GM19438 (cell line): ENCODE data around the gene SRC.

ENCODE experiments used
- ATAC-seq: cut with Tn5 transposase; IDR thresholded peaks from one replicate; pipeline ENCODE4 v1.9.1; 2021; ENCODE audit warnings: low read depth; ENCODE audit not compliant: unreplicated experiment

Gene SRC

GRCh38 chr20:37348792-37349516, 3.0 kb downstream of the SRC start:
- no peak for ATAC-seq

GRCh38 chr20:37349517-37350491, 3.9 kb downstream of the SRC start:
- ATAC-seq = no peak

DNA sequence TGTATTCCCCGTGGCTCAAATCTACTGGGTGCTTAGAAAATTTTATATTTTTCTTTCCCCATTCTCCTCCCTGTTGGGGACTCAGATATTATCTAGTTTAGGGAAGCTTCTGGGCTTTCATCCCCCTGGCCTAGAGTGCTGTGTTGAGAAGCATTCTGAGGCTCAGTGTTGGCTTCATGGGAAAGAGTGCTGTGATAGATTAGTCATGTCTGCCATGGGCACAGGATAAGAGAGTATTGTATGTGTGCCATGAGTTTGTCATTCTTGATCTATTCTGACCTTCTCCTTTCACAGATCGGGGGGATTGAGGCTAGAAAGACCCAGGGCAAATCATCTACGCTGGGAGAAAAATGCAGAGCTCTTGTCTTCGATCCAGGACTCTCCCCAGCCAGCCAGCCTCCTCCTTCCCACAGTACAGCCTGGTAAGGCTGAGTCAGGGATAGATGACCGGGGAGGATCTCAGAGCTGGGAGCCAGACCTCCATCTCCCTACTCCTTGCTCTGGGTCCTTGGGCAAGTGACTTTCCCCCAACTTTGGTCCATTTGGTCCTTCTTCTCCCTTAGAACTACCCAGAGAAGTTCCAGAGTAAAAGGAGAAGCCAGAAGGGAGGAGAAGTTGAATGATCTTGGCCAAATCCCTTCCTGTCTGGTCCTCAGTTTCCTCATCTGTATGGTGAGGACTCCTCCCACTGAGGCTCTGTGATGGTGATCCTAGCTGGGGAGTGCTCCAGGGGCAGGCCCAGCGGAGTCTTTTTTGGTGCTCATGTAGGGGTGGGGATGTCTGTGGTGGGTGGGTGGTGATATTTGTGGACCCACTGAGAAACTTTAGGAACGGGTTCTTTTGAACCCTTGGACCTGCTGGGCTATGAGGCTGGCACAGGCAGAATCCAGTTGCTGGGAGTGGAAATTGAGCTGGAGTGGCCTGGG, 5.0 kb downstream of the SRC start:
- no peak for ATAC-seq

DNA sequence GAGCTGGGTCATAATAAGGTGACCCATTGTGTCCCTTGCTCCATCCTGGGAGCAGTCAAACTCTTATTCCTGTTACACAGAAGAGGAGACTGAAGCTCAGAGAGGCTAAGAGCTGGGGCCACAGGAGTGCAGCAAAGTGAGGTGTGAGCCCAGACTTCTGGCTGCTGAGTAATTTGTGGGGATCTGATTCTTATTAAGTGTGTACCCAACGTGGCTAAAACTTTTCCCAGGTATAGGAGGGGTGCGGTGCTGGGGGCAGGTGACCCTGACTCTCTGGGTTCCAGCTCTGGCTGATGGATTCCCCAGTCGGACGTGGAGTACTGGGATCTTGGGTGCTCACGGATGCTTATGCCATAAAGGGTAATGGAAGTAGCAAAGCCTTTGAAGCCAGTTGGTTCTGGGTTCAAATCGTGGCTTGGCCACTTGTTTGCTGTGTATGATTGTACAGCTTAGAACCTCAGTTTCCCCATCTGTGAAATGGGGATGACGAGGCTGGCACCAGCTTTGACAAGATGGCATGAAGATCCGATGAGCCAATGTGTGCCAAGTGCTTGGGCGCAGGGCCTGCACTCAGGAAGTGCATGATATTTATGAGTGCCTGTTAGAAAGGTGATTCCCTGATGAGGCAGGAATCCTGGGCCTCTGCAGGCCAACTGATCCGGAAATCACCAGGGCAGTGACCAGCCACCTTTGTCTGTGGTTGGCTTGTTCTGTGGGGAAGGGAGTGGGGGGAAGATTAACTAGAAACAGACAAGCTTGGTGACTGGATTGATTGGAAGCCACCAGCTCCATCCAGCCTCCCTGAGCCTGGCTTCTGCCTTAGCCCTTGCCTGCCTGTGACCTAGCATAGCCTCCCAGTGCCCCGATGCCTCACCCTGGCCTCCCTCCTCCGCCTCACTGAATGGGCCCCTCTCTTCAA, 6.0 kb downstream of the SRC start:
- ATAC-seq = no peak

DNA sequence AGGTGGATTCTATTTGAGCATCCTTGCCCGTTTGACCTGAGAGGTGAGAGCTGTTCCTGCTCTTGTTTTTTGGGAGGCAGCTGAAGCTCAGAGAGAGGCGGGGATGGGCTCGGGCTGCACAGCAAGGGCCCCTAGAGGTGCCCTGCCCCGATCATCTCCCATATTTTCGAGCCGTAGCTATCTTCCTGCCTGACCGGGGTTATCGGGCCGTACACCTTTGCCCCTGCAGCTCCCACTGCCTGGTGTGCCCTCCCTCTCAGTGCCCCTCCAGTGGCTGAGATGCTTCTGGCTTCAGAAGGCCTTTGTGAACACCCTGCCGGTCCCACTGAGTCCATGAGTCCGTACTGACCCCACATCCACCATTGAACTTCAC, 6.7 kb downstream of the SRC start:
- ATAC-seq = no peak

GRCh38 chr20:37353285-37353849, 7.4 kb downstream of the SRC start:
- no peak for ATAC-seq

DNA sequence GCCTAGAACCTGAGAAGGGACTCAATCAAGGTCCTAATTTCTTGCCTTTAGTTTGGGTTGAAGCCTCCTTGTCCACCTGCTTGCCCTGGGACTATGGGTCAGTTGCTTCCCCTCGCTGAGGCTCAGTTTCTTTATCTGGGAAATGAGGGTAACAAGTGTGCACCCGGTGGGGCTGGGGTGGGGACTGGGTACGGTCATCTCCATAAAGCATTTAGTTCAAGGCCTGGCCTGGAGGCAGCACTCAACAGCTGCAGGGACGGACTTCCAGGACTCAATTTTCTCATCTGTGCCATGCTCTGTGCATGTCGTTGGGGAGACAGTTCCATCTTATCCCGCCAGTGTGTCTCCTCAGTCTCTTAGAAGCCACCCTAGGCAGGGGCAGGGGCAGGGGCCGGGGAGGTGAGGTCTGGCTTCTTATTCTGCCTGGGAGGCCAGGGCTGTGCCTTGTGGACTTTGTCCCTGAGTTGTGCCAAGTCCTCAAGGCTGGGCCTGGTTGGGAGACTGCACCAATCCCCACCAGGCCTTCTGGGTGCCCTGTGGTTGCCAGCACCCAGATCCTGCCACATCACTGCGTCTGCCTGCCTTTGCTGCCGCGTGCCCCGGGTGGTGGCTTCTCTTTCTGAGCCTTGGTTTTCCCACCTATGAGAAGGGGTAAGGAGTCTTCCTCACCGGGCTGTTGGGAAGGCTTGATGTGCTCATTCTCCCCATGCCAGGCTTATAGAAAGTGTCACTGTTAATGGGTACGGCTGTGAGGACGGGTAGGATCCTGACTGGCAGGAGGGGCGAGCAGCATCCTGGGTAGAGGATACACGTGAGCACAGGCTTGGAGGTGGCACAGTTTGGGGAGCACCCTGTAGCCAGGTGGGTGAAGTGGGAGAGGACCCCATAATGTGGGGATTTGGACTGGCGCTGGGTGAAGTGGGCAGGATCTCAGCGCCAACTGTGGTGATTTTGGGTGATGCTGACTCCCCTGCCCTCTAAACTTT, 8.6 kb downstream of the SRC start:
- ATAC-seq = no peak

GRCh38 chr20:37355252-37356180, 9.6 kb downstream of the SRC start:
- no peak for ATAC-seq

GRCh38 chr20:37356387-37356786, 10.4 kb downstream of the SRC start:
- no peak for ATAC-seq

DNA sequence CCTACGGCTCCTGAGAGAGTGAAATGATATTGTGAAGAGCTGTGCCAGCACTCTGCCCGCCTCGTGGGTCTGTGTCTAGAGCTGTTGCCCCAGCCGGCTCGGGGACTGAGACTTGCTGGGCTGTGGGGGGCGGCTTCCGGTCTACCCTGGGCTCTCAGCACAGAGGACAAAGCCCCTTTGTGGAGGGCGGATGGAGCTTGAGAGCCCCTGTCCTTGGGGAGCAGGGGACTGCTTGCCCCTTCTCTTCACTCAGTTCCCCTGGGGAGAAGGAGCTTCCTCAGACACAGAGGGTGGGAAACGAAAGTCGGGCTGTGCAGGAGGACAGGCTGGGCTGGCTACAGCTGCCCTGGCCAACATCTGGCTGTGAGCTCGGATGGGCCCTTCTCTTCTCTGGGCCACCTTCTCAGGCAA, 11.0 kb downstream of the SRC start:
- ATAC-seq = no peak

GRCh38 chr20:37357481-37358365, 11.8 kb downstream of the SRC start:
- no peak for ATAC-seq

DNA sequence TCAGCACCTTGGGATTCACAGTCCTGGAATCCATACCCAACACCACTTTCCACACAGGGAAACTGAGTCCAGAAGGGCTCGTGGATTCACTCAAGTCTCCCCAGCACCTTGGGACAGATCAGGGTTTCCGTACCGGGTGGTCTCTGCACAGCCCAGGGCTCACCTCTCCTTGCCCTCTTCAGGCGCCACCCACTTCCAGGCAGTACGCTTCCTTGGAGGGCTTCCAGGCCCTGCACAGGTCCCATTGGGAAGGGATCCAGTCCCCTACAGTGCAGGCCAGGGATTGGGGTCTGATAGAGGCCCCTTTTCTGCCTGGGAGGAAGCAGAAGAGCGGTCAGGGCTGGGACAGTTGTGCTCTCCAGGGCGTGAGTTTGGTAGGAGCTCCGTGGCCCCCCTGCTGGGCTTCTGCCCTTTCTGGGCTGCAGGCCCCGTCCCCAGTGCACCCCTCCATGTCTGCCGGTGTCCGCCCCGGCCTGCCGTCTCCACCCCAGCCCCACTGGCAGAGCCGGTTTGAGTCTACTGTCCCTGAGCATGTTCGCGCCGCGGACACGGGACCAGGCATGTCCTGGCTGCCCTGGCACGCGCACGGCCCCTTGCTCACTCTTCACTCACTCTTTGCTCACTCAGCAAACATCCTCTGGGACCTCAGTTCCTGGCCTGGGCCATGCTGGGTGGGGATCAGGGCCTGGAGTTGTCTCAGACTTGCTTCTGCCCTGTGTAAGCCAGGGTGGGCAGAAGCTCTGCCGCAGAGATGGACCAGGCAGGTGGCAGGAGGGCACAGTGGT, 12.6 kb downstream of the SRC start:
- ATAC-seq = no peak

GRCh38 chr20:37359331-37359730, 13.4 kb downstream of the SRC start:
- ATAC-seq = no peak

DNA sequence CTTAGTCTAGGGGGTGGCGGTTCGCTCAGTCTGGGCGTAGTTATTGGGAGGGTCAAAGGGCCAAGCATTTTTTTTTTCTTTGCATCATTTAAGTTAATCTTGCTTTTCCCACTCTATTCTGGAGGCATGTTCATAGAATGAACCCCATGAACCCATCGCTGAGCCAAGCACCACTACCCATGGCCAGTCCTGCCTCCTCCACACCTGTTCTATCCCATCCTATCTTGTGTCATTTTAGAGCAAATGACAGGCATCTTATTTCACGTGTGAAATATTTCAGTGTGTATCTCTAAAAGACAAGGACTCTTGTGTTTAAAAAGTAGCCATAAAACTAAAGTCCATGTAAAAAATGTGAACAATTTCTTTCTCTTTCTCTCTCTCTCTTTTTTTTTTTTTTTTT, 13.9 kb downstream of the SRC start:
- no peak for ATAC-seq

DNA sequence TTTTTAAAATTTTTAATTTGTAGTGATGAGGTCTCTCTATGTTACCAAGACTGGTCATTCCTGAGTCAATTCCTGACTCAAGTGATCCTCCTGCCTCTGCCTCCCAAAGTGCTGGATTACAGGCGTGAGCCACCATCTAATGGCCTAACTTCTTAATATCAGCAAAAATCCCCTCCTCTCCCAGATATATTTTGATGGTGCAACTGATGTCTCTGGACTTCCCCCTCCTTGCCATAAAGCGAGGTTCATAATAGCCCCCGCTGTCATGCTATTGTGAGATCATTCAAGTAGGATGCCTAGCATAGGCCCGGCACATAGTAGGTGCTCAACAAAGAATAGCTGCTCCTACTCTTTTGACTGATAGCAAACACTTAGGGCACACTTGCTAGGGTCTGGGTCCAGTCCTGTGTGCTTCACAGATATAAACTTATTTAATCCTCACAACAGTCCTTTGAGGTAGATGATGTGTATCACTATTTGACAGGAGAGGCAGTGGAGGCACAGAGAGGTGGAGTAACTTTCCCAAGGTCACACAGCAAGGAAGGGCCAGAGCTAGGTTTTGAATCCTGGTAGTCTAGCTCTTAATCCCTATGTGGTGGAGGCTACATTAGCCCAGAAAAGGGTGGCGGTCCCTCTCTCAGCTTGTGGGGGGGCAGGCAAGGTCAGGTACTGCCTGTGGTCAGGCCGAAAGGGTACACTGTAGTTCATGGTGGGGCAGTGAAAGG, 14.6 kb downstream of the SRC start:
- no peak for ATAC-seq
